ENCODE results near the gene SLC35D1.

- TF ChIP-seq, protein P1, sequence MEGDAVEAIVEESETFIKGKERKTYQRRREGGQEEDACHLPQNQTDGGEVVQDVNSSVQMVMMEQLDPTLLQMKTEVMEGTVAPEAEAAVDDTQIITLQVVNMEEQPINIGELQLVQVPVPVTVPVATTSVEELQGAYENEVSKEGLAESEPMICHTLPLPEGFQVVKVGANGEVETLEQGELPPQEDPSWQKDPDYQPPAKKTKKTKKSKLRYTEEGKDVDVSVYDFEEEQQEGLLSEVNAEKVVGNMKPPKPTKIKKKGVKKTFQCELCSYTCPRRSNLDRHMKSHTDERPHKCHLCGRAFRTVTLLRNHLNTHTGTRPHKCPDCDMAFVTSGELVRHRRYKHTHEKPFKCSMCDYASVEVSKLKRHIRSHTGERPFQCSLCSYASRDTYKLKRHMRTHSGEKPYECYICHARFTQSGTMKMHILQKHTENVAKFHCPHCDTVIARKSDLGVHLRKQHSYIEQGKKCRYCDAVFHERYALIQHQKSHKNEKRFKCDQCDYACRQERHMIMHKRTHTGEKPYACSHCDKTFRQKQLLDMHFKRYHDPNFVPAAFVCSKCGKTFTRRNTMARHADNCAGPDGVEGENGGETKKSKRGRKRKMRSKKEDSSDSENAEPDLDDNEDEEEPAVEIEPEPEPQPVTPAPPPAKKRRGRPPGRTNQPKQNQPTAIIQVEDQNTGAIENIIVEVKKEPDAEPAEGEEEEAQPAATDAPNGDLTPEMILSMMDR (IDR thresholded peaks at IDR 0.05; ENCODE audit: low read depth, low read length), result no peak
- TF ChIP-seq EZH2phosphoT487 (IDR thresholded peaks at IDR 0.05; ENCODE audit: low read depth), result no peak
These were observed 72.3 kb downstream of the SLC35D1 start for GRCh38 chr1:66981679-66982078.

Measured in OCI-LY3 (cell line).